A673 (cell line): ENCODE results near the gene ANAPC10.

ENCODE experiments used
- EZH2 ChIP-seq: fragments of 200-600 bp; sonication (generic); IDR thresholded peaks from 2 replicates; pipeline ENCODE4 v1.6.1; 2017; ENCODE audit warnings: borderline replicate concordance, low read depth, mild to moderate bottlenecking, mixed read lengths, antibody characterized with exemption, low read length; ENCODE audit not compliant: poor library complexity, severe bottlenecking
- TF ChIP-seq, protein P1 (sequence below): fragments of 300-800, 200-600 bp; sonication (generic); conservative IDR thresholded peaks from 2 replicates; pipeline ENCODE4 v1.5.1; 2017; ENCODE audit warnings: low read depth, mild to moderate bottlenecking, antibody characterized with exemption, low read length, moderate library complexity, mixed read lengths

DNA sequence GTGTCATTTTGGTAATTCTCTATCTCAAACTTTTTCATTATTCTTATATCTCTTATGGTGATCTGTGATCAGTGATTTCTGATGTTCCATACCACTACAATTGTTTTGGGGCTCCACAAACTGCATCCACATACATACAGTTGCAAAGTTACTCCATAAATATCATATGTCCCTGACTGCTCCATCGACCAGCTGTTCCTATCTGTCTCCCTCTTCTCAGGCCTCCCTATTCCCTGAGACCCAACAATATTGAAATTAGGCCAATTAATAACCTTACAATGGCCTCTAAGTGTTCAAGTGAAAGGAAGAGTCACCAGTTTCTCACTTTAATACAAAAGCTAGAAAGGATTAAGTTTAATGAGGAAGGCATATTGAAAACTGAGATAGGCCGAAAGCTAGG is 108.7 kb downstream of the ANAPC10 start:
- TF ChIP-seq, protein P1, sequence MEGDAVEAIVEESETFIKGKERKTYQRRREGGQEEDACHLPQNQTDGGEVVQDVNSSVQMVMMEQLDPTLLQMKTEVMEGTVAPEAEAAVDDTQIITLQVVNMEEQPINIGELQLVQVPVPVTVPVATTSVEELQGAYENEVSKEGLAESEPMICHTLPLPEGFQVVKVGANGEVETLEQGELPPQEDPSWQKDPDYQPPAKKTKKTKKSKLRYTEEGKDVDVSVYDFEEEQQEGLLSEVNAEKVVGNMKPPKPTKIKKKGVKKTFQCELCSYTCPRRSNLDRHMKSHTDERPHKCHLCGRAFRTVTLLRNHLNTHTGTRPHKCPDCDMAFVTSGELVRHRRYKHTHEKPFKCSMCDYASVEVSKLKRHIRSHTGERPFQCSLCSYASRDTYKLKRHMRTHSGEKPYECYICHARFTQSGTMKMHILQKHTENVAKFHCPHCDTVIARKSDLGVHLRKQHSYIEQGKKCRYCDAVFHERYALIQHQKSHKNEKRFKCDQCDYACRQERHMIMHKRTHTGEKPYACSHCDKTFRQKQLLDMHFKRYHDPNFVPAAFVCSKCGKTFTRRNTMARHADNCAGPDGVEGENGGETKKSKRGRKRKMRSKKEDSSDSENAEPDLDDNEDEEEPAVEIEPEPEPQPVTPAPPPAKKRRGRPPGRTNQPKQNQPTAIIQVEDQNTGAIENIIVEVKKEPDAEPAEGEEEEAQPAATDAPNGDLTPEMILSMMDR = no peak
- TF ChIP-seq EZH2 = no peak
